Measurements from ENCODE around the gene BDNF. TPM values are rescaled to one million over a fixed set of nuclear protein-coding genes. Genes with fewer than 3 reads are reported as not detected.

The BDNF gene
- total and polyA plus RNA-seq, 2 of the 8 experiments (the other 6 are each of a cell fraction or from before 2014, with no cell fraction given), result 2.4 to 5.4 TPM

GRCh38 chr11:27681664-27682063 lies 18.6 kb downstream of the BDNF start:
- Histone ChIP-seq H3K4me1 (replicated peaks in 1 of 4; ENCODE audit: control insufficient read depth in 3 of 4, insufficient read depth in 4 of 4, low read length in 3 of 4) (no peaks in the 10 kb centered on the region), H2AFZ (ENCODE audit: low read length) (no peak overlapping the region), H3K9me3 (ENCODE audit: insufficient read depth in 2 of 2, low read depth in 1 of 2, low read length in 1 of 2) (no peaks in the 10 kb centered on the region), H3K4ac (replicated peaks; ENCODE audit: insufficient read length, low read depth, low read length) (no peak overlapping the region), H3K4me3 (ENCODE audit: extremely low read depth in 1 of 4, insufficient read depth in 2 of 4, low read depth in 3 of 4, low read length in 4 of 4) (no peak overlapping the region), H3K18ac (ENCODE audit: extremely low read depth, low read length) (no peak overlapping the region), H4K5ac (ENCODE audit: insufficient read length, low read depth, low read length) (no peak overlapping the region), H3K14ac (ENCODE audit: insufficient read length) (no peak overlapping the region), H2AK5ac (ENCODE audit: low read depth, low read length) (no peak overlapping the region), H2BK20ac (ENCODE audit: low read length) (no peak overlapping the region), H3K27ac (ENCODE audit: low read depth, low read length) (no peak overlapping the region), H3K23ac (ENCODE audit: insufficient read length) (no peak overlapping the region), H2BK120ac (replicated peaks; ENCODE audit: low read depth, low read length) (no peak overlapping the region), H2BK5ac (ENCODE audit: low read depth, low read length) (no peak overlapping the region), H3K4me2 (ENCODE audit: insufficient read depth in 1 of 2, low read depth in 2 of 2, low read length in 2 of 2) (no peak overlapping the region), H3K79me2 (ENCODE audit: control insufficient read depth in 1 of 2, insufficient read depth in 2 of 2, low read length in 2 of 2) (peaks cover 0 to 9% of the 10 kb centered on the region in 2 experiments; a peak in 1 of 4 replicates), H3K27me3 (replicated peaks in 1 of 4; ENCODE audit: control insufficient read depth in 3 of 4, extremely low read depth in 1 of 4, insufficient read depth in 3 of 4, low read length in 3 of 4) (no peaks in the 10 kb centered on the region), H3K36me3 (ENCODE audit: control insufficient read depth in 2 of 4, insufficient read depth in 4 of 4, low read length in 3 of 4) (0 out of 8 replicates have a peak, but pooled peaks cover 0 to 4% (median 0%) of the 10 kb centered on the region in 4 experiments), H2BK15ac (ENCODE audit: low read length) (no peak overlapping the region), H4K91ac (replicated peaks; ENCODE audit: insufficient read length, low read length) (no peak overlapping the region), H3K9ac (replicated peaks in 1 of 4; ENCODE audit: extremely low read depth in 1 of 4, low read depth in 3 of 4, low read length in 3 of 4) (no peak overlapping the region), H3K23me2 (ENCODE audit: low read depth, low read length) (no peaks in the 10 kb centered on the region), H4K20me1 (replicated peaks in 1 of 2; ENCODE audit: control insufficient read depth in 1 of 2, insufficient read depth in 2 of 2, low read length in 2 of 2) (no peaks in the 10 kb centered on the region), H2BK12ac (ENCODE audit: low read depth, low read length) (no peak overlapping the region), H3K79me1 (ENCODE audit: low read depth, low read length) (no peaks in the 10 kb centered on the region), H4K8ac (ENCODE audit: extremely low read depth, insufficient read depth, low read length) (no peak overlapping the region), H3K56ac (replicated peaks; ENCODE audit: insufficient read length, low read depth, low read length) (no peak overlapping the region)
- no peak for DNase-seq (ENCODE audit: low read depth in 1 of 2, low spot score in 2 of 2)
- CTCF ChIA-PET (ENCODE audit: partially characterized antibody), result interaction anchor here (2.2 kb wide), 1 partner anchor 16 kb away, joined by 7 read pairs; no protein-coding TSS in a partner anchor
- POLR2A ChIA-PET (ENCODE audit: partially characterized antibody), result no interaction called here
- FAIRE-seq, result no peak
- 93% methylated on average over 1 of the region's 1 CpG; no CpG with 5 or more reads in 1 of the 2 experiments for WGBS, 2 experiments (ENCODE audit: extremely low coverage in 1 of 2, insufficient coverage in 1 of 2, insufficient read length in 1 of 2, insufficient replicate concordance in 2 of 2, low coverage in 1 of 2, low lambda C conversion rate in 2 of 2, missing lambda C conversion rate in 1 of 2)
- TF ChIP-seq YY1 (IDR thresholded peaks at IDR 0.05; ENCODE audit: low read depth, low read length), result no peak
- TF ChIP-seq KDM1A (IDR thresholded peaks at IDR 0.05; ENCODE audit: borderline replicate concordance, low read length), result no peak
- no peak for TF ChIP-seq HDAC2 (IDR thresholded peaks at IDR 0.05; ENCODE audit: borderline replicate concordance in 1 of 2, low read depth in 2 of 2, low read length in 2 of 2)
- TF ChIP-seq CBX8 (IDR thresholded peaks at IDR 0.05; ENCODE audit: borderline replicate concordance, low read depth, low read length), result no peak
- no peak for TF ChIP-seq TAF1 (IDR thresholded peaks at IDR 0.05; ENCODE audit: low read depth, low read length)
- no peak for TF ChIP-seq SIN3A (conservative IDR thresholded peaks at IDR 0.05 in 1 of 2, IDR thresholded peaks at IDR 0.05 in 1 of 2; ENCODE audit: low read depth in 1 of 2, low read length in 2 of 2)
- TF ChIP-seq SAP30 (IDR thresholded peaks at IDR 0.05; ENCODE audit: insufficient read depth, insufficient replicate concordance, low read length), result no peak
- no peak for TF ChIP-seq RFX5 (IDR thresholded peaks at IDR 0.05; ENCODE audit: borderline replicate concordance, low read depth, low read length)
- TF ChIP-seq SP4 (IDR thresholded peaks at IDR 0.05; ENCODE audit: low read length), result no peak
- TF ChIP-seq GTF2F1 (IDR thresholded peaks at IDR 0.05; ENCODE audit: borderline replicate concordance, low read depth, low read length), result no peak
- no peak for TF ChIP-seq CHD1 (IDR thresholded peaks at IDR 0.05; ENCODE audit: low read depth, low read length)
- no peak for TF ChIP-seq MAFK (IDR thresholded peaks at IDR 0.05; ENCODE audit: low read depth, low read length)
- TF ChIP-seq BACH1 (IDR thresholded peaks at IDR 0.05; ENCODE audit: low read length), result no peak
- no peak for TF ChIP-seq SRF (IDR thresholded peaks at IDR 0.05; ENCODE audit: low read depth, low read length)
- TF ChIP-seq CHD2 (IDR thresholded peaks at IDR 0.05; ENCODE audit: low read length), result no peak
